Activated naive CD8-positive, alpha-beta T cell treated with anti-CD3 and anti-CD28 coated beads, Interleukin-2, amount 50 U/mL, for 24 hours (primary cell): ENCODE measurements around the gene TESK2.
A peak's percentile ranks its signal among the peaks of the same experiment; 100 is the strongest.
"Not testable (repeated sequence)": the region's sequence is repeated elsewhere in the genome, so short reads cannot be mapped to it uniquely, and the experiment has no call there.

ENCODE experiments used
- ATAC-seq: fragments of 150-1000 bp; cut with Tn5 transposase; one replicate; pipeline ENCODE4 v1.10.0; 2021
- DNase-seq: peaks from one replicate; pipeline ENCODE4 v3.0.0; 2021
- H3K27ac Mint-ChIP-seq: one replicate; pipeline ENCODE4 v1.8.0; 2021; ENCODE audit warnings: mild to moderate bottlenecking, mixed read lengths
- H3K27me3 Mint-ChIP-seq: one replicate; pipeline ENCODE4 v1.8.0; 2021; ENCODE audit warnings: mixed read lengths
- H3K36me3 Mint-ChIP-seq: one replicate; pipeline ENCODE4 v1.8.0; 2021; ENCODE audit warnings: low read depth, mixed read lengths
- H3K4me1 Mint-ChIP-seq: one replicate; pipeline ENCODE4 v1.8.0; 2021; ENCODE audit warnings: mixed read lengths
- H3K4me3 Mint-ChIP-seq: one replicate; pipeline ENCODE4 v1.8.0; 2021; ENCODE audit warnings: mild to moderate bottlenecking, moderate library complexity, mixed read lengths
- H3K9me3 Mint-ChIP-seq: one replicate; pipeline ENCODE4 v1.8.0; 2021; ENCODE audit warnings: mixed read lengths

TESK2 gene

GRCh38 chr1:45395582-45395981, 95.4 kb downstream of the TESK2 start:
- H3K36me3 Mint-ChIP-seq = no peaks in the 10 kb centered on the region
- H3K9me3 Mint-ChIP-seq = no peaks in the 10 kb centered on the region
- no peak overlapping the region for H3K27ac Mint-ChIP-seq
- ATAC-seq (no peak), DNase-seq (no peak)
- H3K4me3 Mint-ChIP-seq = no peak overlapping the region
- peaks cover 19% of the 10 kb centered on the region for H3K4me1 Mint-ChIP-seq
- H3K27me3 Mint-ChIP-seq = no peaks in the 10 kb centered on the region

GRCh38 chr1:45395051-45395450, 95.9 kb downstream of the TESK2 start:
- DNase-seq (no peak), ATAC-seq (no peak)
- no peak overlapping the region for H3K27ac Mint-ChIP-seq
- no peaks in the 10 kb centered on the region for H3K27me3 Mint-ChIP-seq
- no peak overlapping the region for H3K4me3 Mint-ChIP-seq
- no peaks in the 10 kb centered on the region for H3K9me3 Mint-ChIP-seq
- peaks cover 19% of the 10 kb centered on the region for H3K4me1 Mint-ChIP-seq
- no peaks in the 10 kb centered on the region for H3K36me3 Mint-ChIP-seq

- H3K4me3 Mint-ChIP-seq = no peak overlapping the region
- H3K27ac Mint-ChIP-seq = peak overlapping the region; percentile 42
- no peaks in the 10 kb centered on the region for H3K27me3 Mint-ChIP-seq
- no peak for ATAC-seq
- DNase-seq = no peak
- no peaks in the 10 kb centered on the region for H3K9me3 Mint-ChIP-seq
- peaks cover 19% of the 10 kb centered on the region for H3K4me1 Mint-ChIP-seq
- H3K36me3 Mint-ChIP-seq = no peaks in the 10 kb centered on the region
These were observed 96.6 kb downstream of the TESK2 start for GRCh38 chr1:45394342-45394741.

- H3K4me3 Mint-ChIP-seq = no peak overlapping the region
- H3K4me1 Mint-ChIP-seq = peaks cover 19% of the 10 kb centered on the region
- no peaks in the 10 kb centered on the region for H3K36me3 Mint-ChIP-seq
- H3K9me3 Mint-ChIP-seq = no peaks in the 10 kb centered on the region
- H3K27me3 Mint-ChIP-seq = no peaks in the 10 kb centered on the region
- peak overlapping the region; percentile 42 for H3K27ac Mint-ChIP-seq
- ATAC-seq (peak; percentile 69), DNase-seq (peak; percentile 12)
These were observed 97.2 kb downstream of the TESK2 start for GRCh38 chr1:45393718-45394302.

- Mint-ChIP-seq H3K27ac (no peak overlapping the region), H3K36me3 (peaks cover 1% of the 10 kb centered on the region), H3K4me1 (no peaks in the 10 kb centered on the region), H3K4me3 (no peak overlapping the region), H3K9me3 (no peaks in the 10 kb centered on the region), H3K27me3 (no peaks in the 10 kb centered on the region)
- ATAC-seq (no peak), DNase-seq (no peak)
These were observed 104.7 kb downstream of the TESK2 start for GRCh38 chr1:45386219-45386618.

GRCh38 chr1:45385302-45385701, 105.7 kb downstream of the TESK2 start:
- Mint-ChIP-seq H3K4me3 (no peak overlapping the region), H3K27me3 (no peaks in the 10 kb centered on the region), H3K4me1 (no peaks in the 10 kb centered on the region), H3K36me3 (peaks cover 1% of the 10 kb centered on the region), H3K27ac (no peak overlapping the region), H3K9me3 (no peaks in the 10 kb centered on the region)
- no peak for ATAC-seq
- no peak for DNase-seq

- not testable (repeated sequence) for H3K27me3 Mint-ChIP-seq, H3K36me3 Mint-ChIP-seq, DNase-seq, H3K4me1 Mint-ChIP-seq, H3K27ac Mint-ChIP-seq, H3K4me3 Mint-ChIP-seq, H3K9me3 Mint-ChIP-seq, ATAC-seq
These were observed 106.8 kb downstream of the TESK2 start for GRCh38 chr1:45384213-45384612.

GRCh38 chr1:45383191-45383590, 107.8 kb downstream of the TESK2 start:
- Mint-ChIP-seq H3K4me3 (no peak overlapping the region), H3K36me3 (peaks cover 1% of the 10 kb centered on the region), H3K4me1 (no peaks in the 10 kb centered on the region), H3K27me3 (no peaks in the 10 kb centered on the region), H3K27ac (no peak overlapping the region), H3K9me3 (no peaks in the 10 kb centered on the region)
- ATAC-seq (no peak), DNase-seq (no peak)

- H3K9me3 Mint-ChIP-seq = no peaks in the 10 kb centered on the region
- no peak overlapping the region for H3K27ac Mint-ChIP-seq
- peaks cover 1% of the 10 kb centered on the region for H3K36me3 Mint-ChIP-seq
- ATAC-seq (no peak), DNase-seq (no peak)
- no peaks in the 10 kb centered on the region for H3K27me3 Mint-ChIP-seq
- H3K4me1 Mint-ChIP-seq = no peaks in the 10 kb centered on the region
- H3K4me3 Mint-ChIP-seq = no peak overlapping the region
These were observed 109.7 kb downstream of the TESK2 start for GRCh38 chr1:45381243-45381642.

- H3K36me3 Mint-ChIP-seq = peaks cover 1% of the 10 kb centered on the region
- H3K9me3 Mint-ChIP-seq = no peaks in the 10 kb centered on the region
- no peaks in the 10 kb centered on the region for H3K4me1 Mint-ChIP-seq
These were observed 110.2 kb downstream of the TESK2 start for GRCh38 chr1:45380730-45381129.

GRCh38 chr1:45380125-45380524, 110.8 kb downstream of the TESK2 start:
- Mint-ChIP-seq H3K36me3 (peaks cover 1% of the 10 kb centered on the region), H3K27me3 (no peaks in the 10 kb centered on the region), H3K27ac (no peak overlapping the region), H3K9me3 (no peaks in the 10 kb centered on the region), H3K4me1 (no peaks in the 10 kb centered on the region), H3K4me3 (no peak overlapping the region)
- DNase-seq = no peak
- ATAC-seq = no peak

More at GRCh38 chr1:45380730-45381129, 110.2 kb downstream of the TESK2 start:
- Mint-ChIP-seq H3K4me3 (no peak overlapping the region), H3K27me3 (no peaks in the 10 kb centered on the region), H3K27ac (no peak overlapping the region)
- ATAC-seq (no peak), DNase-seq (no peak)

- ATAC-seq (no peak), DNase-seq (no peak)
- no peaks in the 10 kb centered on the region for H3K9me3 Mint-ChIP-seq
- no peak overlapping the region for H3K27ac Mint-ChIP-seq
- no peaks in the 10 kb centered on the region for H3K27me3 Mint-ChIP-seq
- no peak overlapping the region for H3K4me3 Mint-ChIP-seq
- H3K36me3 Mint-ChIP-seq = peaks cover 1% of the 10 kb centered on the region
- peaks cover 4% of the 10 kb centered on the region for H3K4me1 Mint-ChIP-seq
These were observed 111.4 kb downstream of the TESK2 start for GRCh38 chr1:45379524-45379923.

GRCh38 chr1:45378184-45378583, 112.8 kb downstream of the TESK2 start:
- H3K27me3 Mint-ChIP-seq = no peaks in the 10 kb centered on the region
- H3K4me1 Mint-ChIP-seq = peaks cover 6% of the 10 kb centered on the region
- H3K9me3 Mint-ChIP-seq = no peaks in the 10 kb centered on the region
- no peak overlapping the region for H3K27ac Mint-ChIP-seq
- no peaks in the 10 kb centered on the region for H3K36me3 Mint-ChIP-seq
- no peak for DNase-seq
- H3K4me3 Mint-ChIP-seq = no peak overlapping the region
- no peak for ATAC-seq

- DNase-seq = no peak
- no peak overlapping the region for H3K27ac Mint-ChIP-seq
- H3K36me3 Mint-ChIP-seq = no peaks in the 10 kb centered on the region
These were observed 115.6 kb downstream of the TESK2 start for GRCh38 chr1:45375104-45376090.

GRCh38 chr1:45373573-45373972, 117.4 kb downstream of the TESK2 start:
- no peaks in the 10 kb centered on the region for H3K27me3 Mint-ChIP-seq
- no peaks in the 10 kb centered on the region for H3K36me3 Mint-ChIP-seq
- peaks cover 11% of the 10 kb centered on the region for H3K4me1 Mint-ChIP-seq
- no peak for ATAC-seq
- H3K9me3 Mint-ChIP-seq = no peaks in the 10 kb centered on the region
- no peak overlapping the region for H3K27ac Mint-ChIP-seq
- H3K4me3 Mint-ChIP-seq = no peak overlapping the region
- DNase-seq = no peak

More at GRCh38 chr1:45375104-45376090, 115.6 kb downstream of the TESK2 start:
- Mint-ChIP-seq H3K4me3 (no peak overlapping the region), H3K27me3 (no peaks in the 10 kb centered on the region), H3K4me1 (peaks cover 11% of the 10 kb centered on the region), H3K9me3 (no peaks in the 10 kb centered on the region)
- ATAC-seq = no peak
